Stimulated activated memory B cell treated with anti-CD40 and anti-IgM and Interleukin-4, amounts not matched to agents 10 μg/mL and 1 μg/mL and 100 μg/mL, for 72 hours (primary cell): ENCODE data around the gene CLN3.
"Not testable (repeated sequence)": the region's sequence is repeated elsewhere in the genome, so short reads cannot be mapped to it uniquely, and the experiment has no call there.

Experiments used
- ATAC-seq: fragments of 150-1000 bp; cut with Tn5 transposase; 2 replicates; pipeline ENCODE4 v1.10.0; 2021
- H3K27ac Mint-ChIP-seq: one replicate; pipeline ENCODE4 v1.8.0; 2022; ENCODE audit warnings: mild to moderate bottlenecking, mixed read lengths
- H3K27me3 Mint-ChIP-seq: one replicate; pipeline ENCODE4 v1.8.0; 2022; ENCODE audit warnings: mixed read lengths
- H3K36me3 Mint-ChIP-seq: one replicate; pipeline ENCODE4 v1.8.0; 2022; ENCODE audit warnings: mixed read lengths
- H3K4me1 Mint-ChIP-seq: one replicate; pipeline ENCODE4 v1.8.0; 2022; ENCODE audit warnings: mixed read lengths
- H3K4me3 Mint-ChIP-seq: one replicate; pipeline ENCODE4 v1.8.0; 2022; ENCODE audit warnings: mild to moderate bottlenecking, moderate library complexity, mixed read lengths
- H3K9me3 Mint-ChIP-seq: one replicate; pipeline ENCODE4 v1.8.0; 2022; ENCODE audit warnings: mixed read lengths

Gene CLN3

GRCh38 chr16:28501258-28502232 lies 9.7 kb upstream of the CLN3 start:
- Mint-ChIP-seq H3K36me3 (no peaks in the 10 kb centered on the region), H3K4me3 (no peak overlapping the region), H3K27ac (no peak overlapping the region), H3K27me3 (no peaks in the 10 kb centered on the region), H3K4me1 (peaks cover 20% of the 10 kb centered on the region), H3K9me3 (no peaks in the 10 kb centered on the region)
- no peak for ATAC-seq

- H3K4me1 Mint-ChIP-seq: peaks cover 22% of the 10 kb centered on the region
- not testable (repeated sequence) for H3K9me3 Mint-ChIP-seq, ATAC-seq, H3K27me3 Mint-ChIP-seq, H3K36me3 Mint-ChIP-seq, H3K27ac Mint-ChIP-seq, H3K4me3 Mint-ChIP-seq
These were observed 8.8 kb upstream of the CLN3 start for GRCh38 chr16:28500476-28501180.

GRCh38 chr16:28499854-28500253 lies 8.0 kb upstream of the CLN3 start:
- no peaks in the 10 kb centered on the region for H3K36me3 Mint-ChIP-seq
- H3K9me3 Mint-ChIP-seq: no peaks in the 10 kb centered on the region
- H3K4me1 Mint-ChIP-seq: peaks cover 30% of the 10 kb centered on the region
- no peak overlapping the region for H3K27ac Mint-ChIP-seq
- no peak overlapping the region for H3K4me3 Mint-ChIP-seq
- ATAC-seq: no peak
- no peaks in the 10 kb centered on the region for H3K27me3 Mint-ChIP-seq

GRCh38 chr16:28498666-28499381 lies 7.0 kb upstream of the CLN3 start:
- H3K4me3 Mint-ChIP-seq: no peak overlapping the region
- no peaks in the 10 kb centered on the region for H3K9me3 Mint-ChIP-seq
- H3K27ac Mint-ChIP-seq: no peak overlapping the region
- H3K27me3 Mint-ChIP-seq: no peaks in the 10 kb centered on the region
- no peaks in the 10 kb centered on the region for H3K36me3 Mint-ChIP-seq
- H3K4me1 Mint-ChIP-seq: peaks cover 40% of the 10 kb centered on the region
- ATAC-seq: no peak

GRCh38 chr16:28497861-28498599 lies 6.2 kb upstream of the CLN3 start:
- Mint-ChIP-seq H3K36me3 (no peaks in the 10 kb centered on the region), H3K4me3 (no peak overlapping the region), H3K4me1 (peaks cover 48% of the 10 kb centered on the region), H3K27ac (no peak overlapping the region), H3K27me3 (no peaks in the 10 kb centered on the region), H3K9me3 (no peaks in the 10 kb centered on the region)
- no peak for ATAC-seq

- no peak overlapping the region for H3K27ac Mint-ChIP-seq
- no peaks in the 10 kb centered on the region for H3K9me3 Mint-ChIP-seq
- no peaks in the 10 kb centered on the region for H3K36me3 Mint-ChIP-seq
- H3K4me1 Mint-ChIP-seq: peaks cover 49% of the 10 kb centered on the region
- no peaks in the 10 kb centered on the region for H3K27me3 Mint-ChIP-seq
- ATAC-seq: no peak
- no peak overlapping the region for H3K4me3 Mint-ChIP-seq
These were observed 5.5 kb upstream of the CLN3 start for GRCh38 chr16:28497386-28497785.

GRCh38 chr16:28496844-28497243 lies 5.0 kb upstream of the CLN3 start:
- Mint-ChIP-seq H3K27ac (peak overlapping the region; percentile 100), H3K9me3 (no peaks in the 10 kb centered on the region), H3K27me3 (no peaks in the 10 kb centered on the region), H3K36me3 (no peaks in the 10 kb centered on the region), H3K4me3 (no peak overlapping the region), H3K4me1 (peaks cover 49% of the 10 kb centered on the region)
- no peak for ATAC-seq

GRCh38 chr16:28495795-28496749 lies 4.2 kb upstream of the CLN3 start:
- H3K27me3 Mint-ChIP-seq: no peaks in the 10 kb centered on the region
- peaks cover 54% of the 10 kb centered on the region for H3K4me1 Mint-ChIP-seq
- no peaks in the 10 kb centered on the region for H3K36me3 Mint-ChIP-seq
- ATAC-seq: no peak
- H3K27ac Mint-ChIP-seq: peak overlapping the region; percentile 100
- H3K9me3 Mint-ChIP-seq: no peaks in the 10 kb centered on the region
- H3K4me3 Mint-ChIP-seq: no peak overlapping the region

GRCh38 chr16:28495098-28495793 lies 3.4 kb upstream of the CLN3 start:
- Mint-ChIP-seq H3K27me3 (no peaks in the 10 kb centered on the region), H3K27ac (peak overlapping the region; percentile 100), H3K4me3 (peak overlapping the region; percentile 74), H3K4me1 (peaks cover 52% of the 10 kb centered on the region), H3K36me3 (no peaks in the 10 kb centered on the region), H3K9me3 (no peaks in the 10 kb centered on the region)
- ATAC-seq: no peak

GRCh38 chr16:28494121-28494851 lies 2.4 kb upstream of the CLN3 start, which contains the start of gene APOBR:
Gene APOBR, plus strand, starts transcription at chr16:28494643. Its CDS starts 39 bp downstream, at chr16:28494682.
- Mint-ChIP-seq H3K27ac (peak within 1 kb of the TSS; percentile 100), H3K36me3 (peaks cover 2% of the 10 kb centered on the region), H3K9me3 (no peaks in the 10 kb centered on the region), H3K27me3 (no peaks in the 10 kb centered on the region), H3K4me3 (peak within 1 kb of the TSS; percentile 74), H3K4me1 (peaks cover 49% of the 10 kb centered on the region)
- ATAC-seq: peak; percentile 84

- no peak for ATAC-seq
- peaks cover 53% of the 10 kb centered on the region for H3K4me1 Mint-ChIP-seq
- H3K27me3 Mint-ChIP-seq: no peaks in the 10 kb centered on the region
- H3K27ac Mint-ChIP-seq: peak overlapping the region; percentile 100
- peaks cover 17% of the 10 kb centered on the region for H3K36me3 Mint-ChIP-seq
- no peaks in the 10 kb centered on the region for H3K9me3 Mint-ChIP-seq
- peak overlapping the region; percentile 98 for H3K4me3 Mint-ChIP-seq
These were observed 637 bp upstream of the CLN3 start for GRCh38 chr16:28492511-28492910.

- Mint-ChIP-seq H3K36me3 (peaks cover 28% of the 10 kb centered on the region), H3K27ac (peak overlapping the region; percentile 100), H3K27me3 (no peaks in the 10 kb centered on the region), H3K4me3 (peak overlapping the region; percentile 98), H3K9me3 (no peaks in the 10 kb centered on the region), H3K4me1 (peaks cover 55% of the 10 kb centered on the region)
- no peak for ATAC-seq
These were observed 474 bp downstream of the CLN3 start for GRCh38 chr16:28491230-28491969.
